GM21529 (cell line): ENCODE results near the gene AGPAT3.
"Not testable (repeated sequence)": the region's sequence is repeated elsewhere in the genome, so short reads cannot be mapped to it uniquely, and the experiment has no call there.

Experiments
- ATAC-seq: cut with Tn5 transposase; IDR thresholded peaks from one replicate; pipeline ENCODE4 v1.9.1; 2021; ENCODE audit not compliant: unreplicated experiment

Gene AGPAT3

DNA sequence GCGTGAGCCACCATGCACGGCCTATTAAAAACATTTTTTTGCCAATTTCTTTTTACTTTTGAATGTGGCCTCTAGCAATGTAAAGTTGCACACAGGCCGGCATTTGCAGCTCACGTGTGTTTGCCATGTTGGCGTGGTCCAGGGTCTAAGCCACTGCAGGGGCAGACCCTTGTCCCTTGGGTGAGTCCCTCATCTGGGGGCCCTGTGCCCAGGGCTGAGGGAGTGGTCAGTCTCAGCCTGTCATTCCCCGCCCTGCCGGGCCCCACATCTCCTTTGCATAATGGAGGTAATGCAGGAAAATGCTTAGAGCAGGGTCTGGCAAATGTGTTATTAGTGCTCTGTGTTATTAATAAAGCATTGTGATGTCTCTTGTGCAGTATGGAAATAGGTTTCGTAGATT is 16.9 kb downstream of the AGPAT3 start:
- no peak for ATAC-seq

DNA sequence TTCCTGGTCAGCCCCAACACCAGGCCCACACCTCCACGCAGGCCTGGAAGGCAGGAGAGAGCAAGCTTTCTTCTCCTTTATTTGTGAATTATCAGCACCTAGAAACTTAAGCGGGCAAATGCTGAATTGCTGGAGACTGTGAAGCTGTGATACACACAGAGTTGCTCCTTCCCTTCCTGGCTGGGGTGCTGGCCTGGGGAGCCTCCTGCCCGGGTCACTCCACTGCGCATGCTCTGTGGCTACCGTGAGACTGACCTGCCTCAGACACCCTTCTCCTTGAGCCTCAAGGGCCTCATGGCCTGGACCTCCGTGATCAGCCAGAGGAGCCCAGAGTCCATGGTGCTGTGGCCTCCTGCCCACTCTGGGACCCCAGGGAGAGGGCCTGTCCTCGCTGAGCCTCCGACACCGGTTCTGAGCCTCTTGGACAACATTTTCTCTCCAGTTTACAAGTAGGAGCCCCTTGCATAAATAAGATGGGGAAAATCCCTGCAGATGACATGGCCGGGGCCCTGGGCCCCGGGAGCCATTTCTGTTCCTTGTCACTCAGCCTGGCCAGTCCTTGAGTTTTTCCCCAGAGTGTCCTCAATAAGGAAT is 18.0 kb downstream of the AGPAT3 start:
- ATAC-seq = no peak

DNA sequence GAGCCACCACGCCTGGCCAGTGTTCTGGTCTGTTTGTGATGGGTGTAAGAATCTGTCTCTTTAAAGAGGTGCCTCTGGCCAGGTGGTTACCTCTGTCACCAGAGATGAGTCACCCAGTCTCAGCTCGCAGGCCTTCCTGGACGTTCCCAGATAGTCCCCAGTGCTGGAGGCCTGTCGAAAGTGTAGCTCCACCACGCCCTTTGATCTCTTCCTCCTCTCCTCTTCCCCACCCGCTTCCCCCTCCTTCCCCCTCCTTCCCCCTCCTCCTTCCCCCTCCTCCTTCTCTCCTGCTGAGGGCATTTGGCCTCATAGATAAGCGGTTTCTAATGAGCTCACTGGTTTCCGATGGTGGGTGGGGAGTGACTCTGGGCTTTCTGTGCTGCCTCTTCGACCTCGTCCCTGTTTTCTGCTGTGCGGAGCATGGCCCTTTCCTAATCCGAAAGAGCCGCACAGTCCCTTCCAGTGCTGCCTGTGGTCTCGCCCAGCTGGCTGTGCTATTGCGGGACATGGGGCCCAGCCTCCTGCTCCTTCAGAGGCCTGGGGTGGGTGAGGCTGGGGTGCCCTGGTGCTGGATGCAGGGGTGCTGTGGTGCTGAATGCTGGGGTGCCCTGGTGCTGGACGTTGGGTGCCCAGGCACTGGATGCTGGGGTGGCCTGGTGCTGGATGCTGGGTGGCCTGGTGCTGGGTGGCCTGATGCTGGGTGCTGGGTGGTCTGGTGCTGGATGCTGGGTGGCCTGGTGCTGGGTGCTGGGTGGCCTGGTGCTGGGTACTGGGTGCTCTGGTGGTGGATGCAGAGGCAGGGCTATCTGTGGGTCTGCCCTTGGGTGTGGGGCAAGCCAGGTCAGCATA is 19.2 kb downstream of the AGPAT3 start:
- no peak for ATAC-seq

DNA sequence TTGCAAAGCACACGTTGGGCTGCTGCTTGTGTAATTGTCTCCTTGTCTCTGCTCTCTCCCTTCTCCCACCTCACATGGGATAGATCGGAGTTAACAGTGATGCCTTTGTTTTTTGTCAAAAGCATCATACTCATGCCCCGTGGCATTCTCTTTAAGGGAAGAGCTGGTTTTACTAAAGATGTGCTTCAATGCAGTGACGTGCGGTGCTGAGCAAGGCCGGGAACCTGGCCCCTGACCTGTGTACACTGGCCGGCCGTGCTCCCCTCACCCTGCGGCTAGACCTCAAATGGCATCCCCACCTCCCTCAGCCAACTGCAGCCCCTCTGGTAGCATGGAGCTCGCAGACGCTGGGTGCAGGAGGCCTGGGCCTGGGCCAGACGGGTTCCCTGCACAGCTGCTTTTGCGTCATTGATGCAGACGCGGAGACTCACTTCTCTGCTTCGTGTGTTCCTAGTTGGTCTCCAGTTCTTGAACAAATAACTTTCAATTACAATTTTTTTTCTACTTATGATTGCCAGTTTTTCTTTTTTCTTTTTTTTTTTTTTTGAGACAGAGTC is 19.9 kb downstream of the AGPAT3 start:
- no peak for ATAC-seq

DNA sequence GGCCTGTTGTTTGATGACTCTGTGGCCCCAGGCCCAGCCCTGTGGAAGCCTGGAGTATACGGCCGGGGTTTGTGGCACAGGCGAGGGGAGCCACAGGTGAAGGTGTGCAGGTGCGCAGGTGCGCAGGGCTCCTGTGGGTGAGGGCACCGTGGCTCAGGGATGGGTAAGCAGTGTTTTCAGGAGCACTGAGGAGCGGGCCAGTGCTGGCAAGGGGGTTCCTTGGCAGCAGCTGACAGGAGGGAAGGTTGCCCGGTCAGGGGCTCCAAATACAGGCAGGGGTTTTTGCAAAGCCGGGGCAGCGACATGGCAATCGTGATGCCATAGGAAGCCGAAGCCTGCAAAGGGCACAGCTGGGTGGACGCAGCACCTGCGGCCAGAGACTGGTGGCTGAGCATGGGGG is 20.7 kb downstream of the AGPAT3 start:
- ATAC-seq = no peak

DNA sequence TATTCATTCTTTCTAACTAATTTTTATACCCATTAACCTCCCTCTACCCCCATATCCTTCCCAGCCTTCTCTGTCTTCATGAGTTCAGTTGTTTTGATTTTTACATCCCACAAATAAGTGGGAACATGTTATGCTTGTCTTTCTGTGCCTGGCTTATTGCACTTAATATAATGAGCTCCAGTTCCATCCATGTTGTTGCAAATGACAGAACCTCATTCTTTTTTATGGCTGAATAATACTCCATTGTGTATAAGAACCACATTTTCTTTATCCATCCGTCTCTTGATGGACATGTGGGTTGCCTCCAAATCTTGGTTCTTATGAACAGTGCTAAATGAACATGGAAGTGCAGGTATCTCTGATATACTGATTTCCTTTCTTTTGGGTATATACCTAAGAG is 21.5 kb downstream of the AGPAT3 start:
- no peak for ATAC-seq

DNA sequence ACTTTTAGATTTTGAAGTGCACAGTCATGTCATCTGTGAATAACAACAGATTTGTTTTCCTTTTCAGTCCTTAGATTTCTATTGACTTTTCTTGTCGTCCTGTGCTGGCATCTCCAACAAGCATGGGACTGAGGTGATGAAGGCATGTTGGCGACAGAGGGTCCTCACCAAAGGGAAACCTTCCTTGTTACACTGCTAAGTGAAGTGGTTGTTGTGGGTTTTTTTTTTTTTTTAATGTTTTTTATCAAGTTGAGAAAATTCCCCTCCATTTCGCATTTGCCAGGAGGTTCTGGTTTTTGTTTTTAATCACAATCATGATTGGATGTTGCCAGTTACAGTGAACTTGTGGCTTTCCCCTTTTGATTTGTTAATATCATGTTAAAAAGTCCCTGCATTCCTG is 24.0 kb downstream of the AGPAT3 start:
- ATAC-seq = no peak

DNA sequence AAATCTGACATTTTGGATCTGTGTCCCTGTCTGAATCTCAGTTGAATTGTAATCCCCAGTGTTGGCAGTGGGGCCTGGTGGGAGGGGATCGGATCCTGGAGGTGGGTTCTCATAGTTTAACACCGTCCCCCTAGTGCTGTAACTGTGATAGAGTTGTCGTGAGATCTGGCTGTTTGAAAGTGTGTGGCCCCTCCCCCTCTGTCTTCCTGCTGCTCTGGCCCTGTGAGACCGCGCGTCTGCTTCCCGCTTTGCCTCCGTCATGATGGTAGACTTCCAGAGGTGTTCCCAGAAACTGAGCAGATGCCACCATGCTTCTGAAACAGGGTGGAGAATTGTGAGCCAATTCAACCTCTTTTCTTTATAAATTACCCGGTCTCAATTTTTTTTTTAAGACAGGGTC is 25.0 kb downstream of the AGPAT3 start:
- ATAC-seq = no peak

DNA sequence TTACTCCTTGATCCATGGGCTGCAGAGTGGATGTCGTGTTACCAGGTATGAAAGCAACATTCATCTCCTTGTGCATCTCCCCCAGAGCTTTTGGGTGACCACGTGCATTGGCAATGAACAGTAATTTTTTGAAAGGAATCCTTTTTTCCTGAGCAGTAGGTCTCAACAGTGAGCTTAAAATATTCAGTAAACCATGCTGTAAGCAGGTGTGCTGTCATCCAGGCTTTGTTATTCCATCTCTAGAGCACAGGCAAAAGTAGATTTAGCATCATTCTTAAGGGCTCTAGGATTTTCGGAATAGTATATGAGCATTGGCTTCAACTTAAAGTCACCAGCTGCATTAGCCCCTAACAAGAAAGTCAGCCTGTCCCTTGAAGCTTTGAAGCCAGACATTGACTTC is 27.3 kb downstream of the AGPAT3 start:
- ATAC-seq = no peak

DNA sequence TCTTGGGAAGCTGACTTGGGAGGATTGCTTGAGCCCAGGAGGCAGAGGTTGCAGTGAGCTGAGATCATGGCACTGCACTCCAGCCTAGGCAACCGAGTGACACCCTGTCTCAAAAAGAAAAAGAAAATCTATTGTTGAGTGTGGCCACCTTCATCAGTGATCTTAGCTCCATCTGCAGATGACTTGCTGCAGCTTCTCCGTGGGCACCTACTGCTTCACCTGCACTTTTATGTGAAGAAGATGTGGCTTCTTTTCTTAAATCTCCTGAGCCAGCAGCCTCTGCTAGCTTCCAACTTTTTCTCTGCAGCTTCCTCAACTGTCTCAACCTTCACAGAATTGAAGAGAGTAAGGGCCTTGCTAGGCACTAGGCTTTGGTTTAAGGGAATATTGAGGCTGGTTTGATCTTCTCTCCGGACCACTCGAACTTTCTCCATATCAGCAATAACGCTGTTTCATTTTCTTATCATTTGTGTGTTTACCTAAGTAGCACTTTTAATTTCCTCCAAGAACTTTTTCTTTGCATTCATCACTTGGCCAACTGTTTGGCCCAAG is 28.0 kb downstream of the AGPAT3 start:
- ATAC-seq = peak; percentile 5

DNA sequence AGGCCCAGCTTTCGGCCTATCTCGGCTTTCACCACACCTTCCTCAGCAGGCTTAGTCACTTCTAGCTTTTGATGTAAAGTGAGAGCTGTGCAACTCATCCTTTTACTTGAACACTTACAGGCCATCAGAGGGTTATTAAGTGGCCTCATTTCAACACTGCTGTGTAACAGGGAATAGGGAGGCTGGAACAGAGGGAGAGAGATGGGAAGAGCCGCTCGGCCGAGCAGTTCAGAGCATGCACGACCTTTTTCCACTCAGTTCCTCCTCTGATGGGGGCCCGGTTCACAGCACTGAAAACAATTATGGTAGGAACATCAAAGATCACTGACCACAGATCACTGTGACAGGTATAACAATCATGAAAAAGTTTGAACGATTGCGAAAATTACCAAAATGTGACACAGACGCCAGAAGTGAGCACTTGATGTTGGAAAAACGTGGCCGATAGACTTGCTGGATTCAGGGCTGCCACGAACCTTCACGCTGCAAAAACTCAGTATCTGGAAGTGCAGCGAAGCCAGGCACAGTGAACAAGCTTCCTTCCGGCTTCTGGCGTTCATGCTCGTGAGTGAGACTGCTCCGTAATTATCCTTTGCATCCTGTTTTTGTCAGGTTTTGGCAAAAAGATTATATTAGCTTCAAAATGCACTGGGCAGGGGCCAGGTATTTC is 28.6 kb downstream of the AGPAT3 start:
- peak; percentile 63 for ATAC-seq

DNA sequence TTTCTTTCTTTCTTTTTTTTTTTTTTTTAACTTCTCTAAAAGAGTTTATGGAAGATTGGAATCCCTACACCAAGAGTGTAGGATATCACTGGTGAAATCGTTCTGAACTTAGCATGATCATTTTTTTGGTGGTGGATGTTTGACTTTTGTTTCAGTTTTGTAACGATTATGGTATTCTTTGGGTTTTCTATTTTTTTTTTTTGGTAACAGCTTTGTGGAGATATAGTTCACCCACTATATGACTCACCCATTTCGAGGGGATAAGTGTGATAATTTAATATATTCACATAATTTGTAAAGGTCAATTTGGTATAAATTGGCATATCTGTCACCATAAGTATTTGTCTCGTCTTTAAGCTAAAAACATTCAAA is 29.2 kb downstream of the AGPAT3 start:
- no peak for ATAC-seq

DNA sequence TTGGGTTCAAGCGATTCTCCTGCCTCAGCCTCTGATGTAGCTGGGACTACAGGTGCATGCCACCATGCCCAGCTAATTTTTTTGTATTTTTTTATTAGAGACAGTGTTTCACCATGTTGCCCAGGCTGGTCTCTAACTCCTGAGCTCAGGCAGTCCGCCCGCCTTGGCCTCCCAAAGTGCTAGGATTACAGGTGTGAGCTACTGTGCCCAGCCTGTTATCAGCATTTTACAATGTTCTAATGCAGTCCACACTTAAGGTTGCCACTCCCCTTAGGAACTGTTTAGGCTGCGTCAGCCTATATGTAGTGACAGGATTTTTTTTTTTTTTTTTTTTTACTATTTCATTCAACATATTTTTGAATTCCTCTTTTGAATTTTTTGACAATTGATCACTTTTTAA is 30.2 kb downstream of the AGPAT3 start:
- ATAC-seq = no peak

DNA sequence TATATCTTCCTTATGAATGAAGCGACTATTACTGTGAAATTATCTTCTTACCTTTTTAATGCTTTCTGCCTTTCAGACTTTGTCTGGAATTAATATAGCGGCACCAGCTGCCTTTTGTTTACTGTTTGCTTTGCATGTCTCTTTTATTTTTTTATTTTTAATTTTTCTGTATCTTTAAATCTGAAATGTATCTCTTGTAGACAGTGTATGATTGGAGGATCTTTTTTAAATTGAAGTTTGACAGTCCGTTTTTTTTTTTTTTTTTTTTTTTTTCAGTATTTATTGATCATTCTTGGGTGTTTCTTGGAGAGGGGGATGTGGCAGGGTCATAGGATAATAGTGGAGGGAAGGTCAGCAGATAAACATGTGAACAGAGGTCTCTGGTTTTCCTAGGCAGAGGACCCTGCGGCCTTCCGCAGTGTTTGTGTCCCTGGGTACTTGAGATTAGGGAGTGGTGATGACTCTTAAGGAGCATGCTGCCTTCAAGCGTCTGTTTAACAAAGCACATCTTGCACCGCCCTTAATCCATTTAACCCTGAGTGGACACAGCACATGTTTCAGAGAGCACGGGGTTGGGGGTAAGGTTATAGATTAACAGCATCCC is 31.8 kb downstream of the AGPAT3 start:
- ATAC-seq = not testable (repeated sequence)

DNA sequence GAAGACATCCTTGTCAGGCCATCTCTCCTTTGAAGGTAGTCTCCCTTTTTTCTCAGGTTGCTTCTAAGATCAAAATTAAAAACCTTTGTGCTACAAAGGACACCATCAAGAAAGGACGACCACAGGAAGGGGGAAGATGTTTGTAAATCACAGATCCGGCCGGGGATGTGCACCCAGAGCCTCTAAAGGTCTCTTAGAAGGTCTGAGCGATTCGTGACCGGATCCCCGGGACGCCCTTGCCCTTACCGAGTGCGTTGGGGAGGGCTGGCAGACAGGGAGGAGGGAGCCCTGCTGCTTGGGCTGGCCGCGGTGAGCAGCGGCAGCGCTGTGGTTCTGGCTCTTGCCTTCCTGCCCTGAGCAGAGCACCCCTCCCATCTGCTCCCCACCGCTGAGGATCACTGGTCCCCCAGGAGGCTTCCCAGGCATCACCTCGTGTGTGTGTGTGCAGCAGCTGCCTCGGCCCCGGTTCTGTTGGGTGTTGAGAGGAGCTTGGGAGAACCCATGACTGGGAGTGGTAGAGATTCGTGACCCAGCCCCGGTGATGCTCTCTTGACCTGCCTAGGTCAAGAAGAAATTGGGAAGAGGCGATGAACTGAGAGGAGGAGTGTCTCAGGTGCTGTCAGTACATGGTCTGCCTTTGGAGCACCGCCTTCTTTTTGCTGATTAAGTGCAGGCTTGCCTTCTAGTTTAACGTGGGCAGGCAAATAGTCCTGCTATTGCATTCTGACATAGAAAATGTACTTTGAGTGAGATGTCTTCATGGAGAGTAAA is 34.5 kb downstream of the AGPAT3 start:
- ATAC-seq = no peak

DNA sequence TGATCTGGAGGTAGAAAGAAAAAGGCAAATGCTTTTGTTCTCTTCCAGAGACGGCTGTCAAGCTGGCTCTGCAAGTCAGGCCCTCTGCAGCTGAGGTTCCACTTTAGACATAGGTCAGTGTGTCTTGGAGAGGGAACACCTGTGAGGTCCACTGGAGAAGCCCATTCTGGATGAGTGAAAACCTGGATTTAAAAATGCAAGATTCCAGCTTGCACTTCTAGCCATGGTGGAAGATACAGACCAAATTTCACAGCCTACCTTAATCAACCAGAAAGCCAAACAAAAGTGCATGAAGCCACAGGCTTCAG is 35.0 kb downstream of the AGPAT3 start:
- no peak for ATAC-seq

DNA sequence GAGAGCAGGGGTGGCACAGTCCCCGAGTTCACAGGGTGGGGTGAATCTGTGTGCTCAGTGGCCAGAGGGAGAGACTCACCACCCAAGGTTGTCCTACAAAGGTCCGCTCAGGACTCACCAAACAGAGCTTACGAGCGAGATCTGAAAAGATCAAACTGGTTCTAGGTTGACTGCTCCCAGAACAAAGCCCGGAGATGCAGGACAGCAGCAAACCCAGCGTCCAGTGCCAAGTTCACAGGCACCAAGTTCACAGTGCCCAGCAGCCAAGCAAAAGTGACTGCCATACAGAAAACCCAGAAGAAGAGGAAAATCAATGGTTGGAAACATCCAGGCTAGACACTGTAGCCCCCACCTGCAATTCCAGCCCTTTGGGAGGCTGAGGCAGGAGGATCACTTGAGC is 35.7 kb downstream of the AGPAT3 start:
- ATAC-seq = no peak

DNA sequence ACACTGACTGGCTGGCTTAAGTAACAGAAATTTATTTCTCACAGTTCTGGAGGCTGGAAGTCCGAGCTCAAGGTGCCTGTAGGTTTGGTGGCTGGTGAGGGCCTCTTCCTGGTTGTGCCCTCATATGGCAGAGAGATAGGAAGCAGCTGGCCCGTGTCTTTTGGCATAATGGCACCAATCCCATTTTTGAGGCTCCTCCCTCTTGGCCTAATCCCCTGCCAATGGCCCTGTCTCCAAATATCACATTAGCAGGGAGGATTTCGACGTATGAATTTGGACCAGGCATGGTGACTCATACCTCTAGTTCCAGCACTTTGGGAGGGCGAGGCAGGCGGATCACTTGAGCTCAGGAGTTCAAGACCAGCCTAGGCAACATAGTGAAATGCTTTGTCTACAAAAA is 37.4 kb downstream of the AGPAT3 start:
- no peak for ATAC-seq

DNA sequence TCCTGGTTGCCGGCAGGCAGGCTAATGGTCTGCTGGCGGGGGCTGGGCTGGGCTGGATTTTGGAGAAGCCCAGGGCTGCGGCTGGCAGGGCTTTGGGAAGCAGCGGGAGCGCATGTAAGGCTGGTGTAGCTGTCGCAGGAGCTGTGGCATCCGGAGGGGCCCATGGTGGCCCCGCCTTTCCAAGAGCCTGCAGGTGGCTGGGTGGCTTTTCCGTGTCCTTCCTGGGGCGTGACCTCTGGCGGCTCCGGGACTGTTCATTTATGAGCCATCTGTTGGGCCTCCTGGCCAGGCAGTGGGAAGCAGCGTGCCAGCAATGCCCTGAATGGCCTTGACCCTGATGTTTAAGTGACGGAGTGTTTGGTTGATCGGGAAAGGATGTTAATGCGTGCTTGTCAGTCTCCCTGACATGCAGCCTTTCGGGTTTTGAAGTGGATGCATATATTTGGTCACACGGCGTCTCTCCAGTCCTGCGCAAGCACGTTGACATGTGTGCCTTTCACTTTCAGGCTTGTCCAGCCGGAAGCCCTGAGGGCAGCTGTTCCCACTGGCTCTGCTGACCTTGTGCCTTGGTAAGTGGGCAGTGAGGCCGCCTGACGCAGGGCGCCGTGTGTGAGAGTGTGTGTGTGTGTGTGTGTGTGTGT is 38.5 kb downstream of the AGPAT3 start:
- ATAC-seq = no peak

DNA sequence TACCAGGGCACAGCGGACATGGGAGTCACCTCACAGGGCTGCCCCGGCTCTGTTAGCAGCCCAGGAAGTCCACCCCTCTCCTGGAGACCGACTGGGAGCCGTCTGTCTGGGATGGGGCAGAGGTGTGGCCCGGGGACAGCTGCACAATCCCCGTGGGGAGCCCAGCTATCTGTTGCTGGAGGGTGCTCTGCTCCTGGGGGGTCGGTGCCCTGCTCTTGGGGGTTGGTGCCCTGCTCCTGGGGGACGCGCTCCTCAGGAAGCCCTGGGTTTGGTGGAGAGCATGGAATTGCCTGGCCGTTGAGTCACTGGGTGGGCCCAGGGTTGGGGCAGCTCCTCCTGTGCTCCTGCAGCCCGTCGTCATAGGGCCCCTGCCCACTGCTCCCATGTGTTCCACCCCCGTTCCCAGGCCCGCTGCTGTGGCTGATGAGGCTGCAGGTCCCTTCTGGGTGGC is 39.3 kb downstream of the AGPAT3 start:
- no peak for ATAC-seq
